Mesodermal cell (in vitro differentiated cells): Measurements from ENCODE around the gene SGSM1.

Experiments used
- H3K27ac ChIP-seq: 2 replicates; pipeline ENCODE4 v1.7.0; 2013; ENCODE audit warnings: mild to moderate bottlenecking, low read depth, low read length, moderate library complexity; ENCODE audit not compliant: severe bottlenecking
- H3K36me3 ChIP-seq: 2 replicates; pipeline ENCODE4 v1.7.1; 2013; ENCODE audit warnings: mild to moderate bottlenecking, low read length, moderate library complexity; ENCODE audit not compliant: control insufficient read depth, insufficient read depth
- H3K4me1 ChIP-seq: one replicate; pipeline ENCODE4 v1.7.1; 2013; ENCODE audit warnings: mild to moderate bottlenecking, low read length; ENCODE audit not compliant: insufficient read depth, control insufficient read depth, poor library complexity, severe bottlenecking
- H3K4me3 ChIP-seq: 2 replicates; pipeline ENCODE4 v1.7.0; 2013; ENCODE audit warnings: low read length, control low read depth, mild to moderate bottlenecking; ENCODE audit not compliant: insufficient read depth, poor library complexity, severe bottlenecking; ENCODE audit errors: extremely low read depth
- H3K9me3 ChIP-seq: 2 replicates; pipeline ENCODE4 v1.7.1; 2013; ENCODE audit warnings: mild to moderate bottlenecking, low read length, moderate library complexity; ENCODE audit not compliant: control insufficient read depth
- WGBS, 2 experiments: methylation state at CpG; one replicate each; pipeline ENCODE4 v1.1.5; 2013; ENCODE audit warnings: missing lambda C conversion rate in 2 of 2; ENCODE audit not compliant: insufficient coverage in 2 of 2; 5-methylcytosine and 5-hydroxymethylcytosine counted together

SGSM1 gene

DNA sequence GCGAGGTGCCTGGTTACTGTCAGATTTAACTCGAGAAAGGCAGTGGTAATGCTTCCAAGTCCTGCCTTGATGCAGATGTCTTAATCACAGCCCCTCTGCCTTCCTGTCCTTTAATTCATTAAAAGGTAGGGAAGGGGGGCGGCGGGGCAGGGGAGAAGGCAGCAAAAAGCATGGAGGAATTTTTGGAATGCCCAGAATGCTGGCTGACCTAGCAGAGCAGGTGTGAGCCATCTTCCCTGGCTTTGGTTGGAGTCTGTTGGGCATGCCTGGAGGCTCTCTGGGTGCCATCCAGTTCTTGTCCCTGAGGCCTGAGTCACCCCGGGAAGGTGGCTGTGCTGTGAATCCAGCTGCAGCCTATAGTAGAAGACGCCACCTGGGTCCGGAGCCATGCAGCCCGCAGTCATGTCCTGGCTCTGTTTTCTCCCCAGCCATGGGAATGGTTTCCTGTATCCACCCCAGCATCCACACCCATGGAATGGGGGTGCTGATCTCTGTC is 162.1 kb downstream of the SGSM1 start:
- H3K27ac ChIP-seq, result peak overlapping the region; percentile 96
- peaks cover 4% of the 10 kb centered on the region for H3K36me3 ChIP-seq
- no peaks in the 10 kb centered on the region for H3K9me3 ChIP-seq
- WGBS, 2 experiments, result 73 to 78% methylated on average over 5 to 7 of the region's 8 CpGs
- H3K4me1 ChIP-seq, result peaks cover 45% of the 10 kb centered on the region
- no peak overlapping the region for H3K4me3 ChIP-seq

DNA sequence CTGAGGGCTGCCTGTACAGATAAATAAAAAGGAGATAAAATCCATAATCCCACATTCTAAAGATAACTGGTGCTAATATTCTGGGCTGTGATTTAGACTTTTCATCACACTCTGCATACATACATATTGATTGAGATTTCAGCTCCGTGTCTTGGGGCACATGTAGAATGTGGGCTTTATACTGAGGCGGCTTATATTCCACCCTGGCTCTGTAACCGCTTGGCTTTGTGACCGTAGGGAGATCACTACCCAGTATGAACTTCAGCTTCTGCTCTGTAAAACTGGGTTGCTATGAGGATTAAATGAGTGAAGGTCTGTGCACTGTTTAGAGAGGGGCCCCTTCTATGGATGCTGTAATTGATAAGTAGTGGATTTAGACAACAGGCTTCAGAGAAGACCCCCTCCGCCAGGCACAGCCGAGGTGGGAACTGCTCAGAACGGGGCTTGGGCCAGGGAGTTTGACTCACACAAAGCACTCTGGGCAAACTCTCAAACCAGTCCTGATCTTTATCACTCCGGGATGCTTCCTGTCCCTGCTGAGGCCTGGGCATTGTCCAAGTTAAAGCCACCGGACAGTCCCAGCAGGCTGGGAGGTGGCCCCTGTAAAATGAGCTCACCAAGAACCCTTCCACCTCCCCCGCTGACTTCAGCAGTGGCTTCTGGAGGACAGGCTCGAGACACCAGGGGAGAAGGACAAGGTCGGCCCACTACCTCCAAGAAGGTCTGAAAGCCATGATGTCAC is 163.7 kb downstream of the SGSM1 start:
- no peak overlapping the region for H3K4me3 ChIP-seq
- peaks cover 1% of the 10 kb centered on the region for H3K36me3 ChIP-seq
- 50% methylated on average over 8 to 12 of the region's 12 CpGs for WGBS, 2 experiments
- peaks cover 45% of the 10 kb centered on the region for H3K4me1 ChIP-seq
- no peaks in the 10 kb centered on the region for H3K9me3 ChIP-seq
- peak overlapping the region; percentile 96 for H3K27ac ChIP-seq

DNA sequence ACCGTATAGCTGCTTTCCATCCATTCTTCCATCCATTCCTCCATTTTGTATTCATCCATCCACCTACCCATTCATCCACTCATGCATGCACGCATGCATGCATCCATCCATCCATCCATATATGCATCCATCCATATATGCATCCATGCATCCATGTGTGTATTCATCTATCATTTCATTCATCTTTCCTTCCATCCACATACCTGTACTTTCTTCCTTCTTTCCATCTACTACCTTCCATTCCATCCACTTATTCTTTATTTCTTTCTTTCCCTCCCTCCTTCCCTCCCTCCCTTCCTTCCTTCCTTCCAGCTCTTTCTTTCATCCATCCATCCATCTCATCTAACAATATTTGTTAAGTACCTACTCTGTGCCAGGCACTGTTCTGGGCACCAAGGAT is 166.4 kb downstream of the SGSM1 start:
- H3K36me3 ChIP-seq, result no peaks in the 10 kb centered on the region
- 99 to 100% methylated on average over 2 of the region's 2 CpGs for WGBS, 2 experiments
- no peaks in the 10 kb centered on the region for H3K9me3 ChIP-seq
- no peak overlapping the region for H3K4me3 ChIP-seq
- no peak overlapping the region for H3K27ac ChIP-seq
- H3K4me1 ChIP-seq, result peaks cover 50% of the 10 kb centered on the region

- Histone ChIP-seq H3K4me1 (peaks cover 41% of the 10 kb centered on the region), H3K27ac (no peak overlapping the region), H3K36me3 (no peaks in the 10 kb centered on the region), H3K4me3 (no peak overlapping the region), H3K9me3 (no peaks in the 10 kb centered on the region)
- 83 to 92% methylated on average over 3 to 5 of the region's 6 CpGs for WGBS, 2 experiments
Measured at GRCh38 chr22:24973872-24974271, 167.9 kb downstream of the SGSM1 start.

GRCh38 chr22:24975125-24975640 is 169.2 kb downstream of the SGSM1 start:
- no peaks in the 10 kb centered on the region for H3K36me3 ChIP-seq
- H3K27ac ChIP-seq, result no peak overlapping the region
- no peaks in the 10 kb centered on the region for H3K9me3 ChIP-seq
- 86 to 94% methylated on average over 2 of the region's 5 CpGs for WGBS, 2 experiments
- H3K4me3 ChIP-seq, result no peak overlapping the region
- peaks cover 30% of the 10 kb centered on the region for H3K4me1 ChIP-seq

DNA sequence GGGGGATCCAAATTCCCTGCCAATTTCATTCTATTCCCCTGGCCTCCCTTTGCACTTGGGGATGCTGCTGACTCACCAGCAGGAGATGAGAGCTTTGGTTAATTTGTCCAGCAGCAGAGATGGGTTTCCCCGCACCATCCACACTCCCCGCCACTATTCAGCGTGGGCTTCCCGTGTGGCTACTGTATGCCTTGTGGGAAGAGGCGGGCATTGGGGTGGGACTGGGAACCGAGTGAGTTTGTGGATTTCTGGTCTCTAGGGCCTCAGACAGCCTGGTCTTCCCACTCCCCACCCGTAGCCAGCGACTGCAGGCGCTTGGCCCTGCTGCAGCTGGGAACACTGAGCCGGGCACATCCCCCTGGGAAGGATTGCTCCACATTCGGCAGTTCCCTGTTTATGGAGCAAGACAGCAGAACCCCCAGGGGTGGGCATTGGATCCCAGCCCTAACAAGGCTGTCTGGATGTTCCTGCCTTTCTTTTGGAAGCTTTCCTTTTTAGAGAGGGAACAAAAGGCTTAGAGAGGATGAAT is 169.9 kb downstream of the SGSM1 start:
- WGBS, 2 experiments, result 63 to 68% methylated on average over 9 to 10 of the region's 11 CpGs

GRCh38 chr22:24976442-24977218 is 170.6 kb downstream of the SGSM1 start:
- H3K4me3 ChIP-seq, result no peak overlapping the region
- H3K36me3 ChIP-seq, result no peaks in the 10 kb centered on the region
- WGBS, 2 experiments, result 94 to 97% methylated on average over 15 to 18 of the region's 18 CpGs
- H3K4me1 ChIP-seq, result peaks cover 29% of the 10 kb centered on the region
- H3K27ac ChIP-seq, result peak overlapping the region; percentile 88
- H3K9me3 ChIP-seq, result no peaks in the 10 kb centered on the region

More for the DNA sequence above, 169.9 kb downstream of the SGSM1 start:
- Histone ChIP-seq H3K9me3 (no peaks in the 10 kb centered on the region), H3K4me1 (peaks cover 23% of the 10 kb centered on the region), H3K27ac (peak overlapping the region; percentile 58), H3K4me3 (no peak overlapping the region), H3K36me3 (no peaks in the 10 kb centered on the region)
